Measurements from ENCODE around the gene PLEKHF1. TPM values are rescaled to one million over a fixed set of nuclear protein-coding genes. Genes with fewer than 3 reads are reported as not detected.
A peak's percentile ranks its signal among the peaks of the same experiment; 100 is the strongest.

Gene PLEKHF1
- total RNA-seq, 4 donors from 2014 or later = 13.1 to 18.1 (median 17.2) TPM

DNA sequence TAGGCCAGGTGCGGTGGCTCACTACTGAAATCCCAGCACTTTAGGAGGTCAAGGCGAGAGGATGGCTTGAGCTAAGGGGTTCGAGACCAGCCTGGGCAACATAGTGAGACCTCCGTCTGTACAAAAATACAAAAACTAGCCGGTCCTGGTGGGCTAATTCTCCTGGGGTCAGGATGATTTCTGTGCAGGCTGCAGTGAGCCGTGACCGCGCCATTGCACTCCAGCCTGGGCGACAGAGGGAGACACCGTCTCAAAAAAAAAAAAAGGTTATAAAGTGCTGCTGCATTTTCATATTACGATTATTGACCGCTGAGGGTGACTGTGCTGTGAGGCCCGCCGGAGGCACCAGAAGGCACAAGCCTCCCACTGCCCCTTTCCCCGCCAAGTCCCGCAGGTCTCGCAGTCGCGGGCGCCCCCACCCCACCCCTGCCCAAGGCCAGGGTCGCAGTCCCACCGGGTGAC lies 477 bp upstream of the PLEKHF1 start:
- intact Hi-C loops (cut with DNase I; ENCODE audit: low total_unique reads) = no loop called here
- H3K4me3 ChIP-seq (ENCODE audit: low read depth, poor library complexity, severe bottlenecking) = no peak overlapping the region
- no peak for DNase-seq (ENCODE audit: low spot score in 2 of 2)
- 22 to 25% methylated on average over 19 to 20 of the region's 22 CpGs for WGBS, 2 donors
- TF ChIP-seq, protein P1, sequence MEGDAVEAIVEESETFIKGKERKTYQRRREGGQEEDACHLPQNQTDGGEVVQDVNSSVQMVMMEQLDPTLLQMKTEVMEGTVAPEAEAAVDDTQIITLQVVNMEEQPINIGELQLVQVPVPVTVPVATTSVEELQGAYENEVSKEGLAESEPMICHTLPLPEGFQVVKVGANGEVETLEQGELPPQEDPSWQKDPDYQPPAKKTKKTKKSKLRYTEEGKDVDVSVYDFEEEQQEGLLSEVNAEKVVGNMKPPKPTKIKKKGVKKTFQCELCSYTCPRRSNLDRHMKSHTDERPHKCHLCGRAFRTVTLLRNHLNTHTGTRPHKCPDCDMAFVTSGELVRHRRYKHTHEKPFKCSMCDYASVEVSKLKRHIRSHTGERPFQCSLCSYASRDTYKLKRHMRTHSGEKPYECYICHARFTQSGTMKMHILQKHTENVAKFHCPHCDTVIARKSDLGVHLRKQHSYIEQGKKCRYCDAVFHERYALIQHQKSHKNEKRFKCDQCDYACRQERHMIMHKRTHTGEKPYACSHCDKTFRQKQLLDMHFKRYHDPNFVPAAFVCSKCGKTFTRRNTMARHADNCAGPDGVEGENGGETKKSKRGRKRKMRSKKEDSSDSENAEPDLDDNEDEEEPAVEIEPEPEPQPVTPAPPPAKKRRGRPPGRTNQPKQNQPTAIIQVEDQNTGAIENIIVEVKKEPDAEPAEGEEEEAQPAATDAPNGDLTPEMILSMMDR (IDR thresholded peaks at IDR 0.05) = no peak
- TF ChIP-seq POLR2A (IDR thresholded peaks at IDR 0.05) = no peak

DNA sequence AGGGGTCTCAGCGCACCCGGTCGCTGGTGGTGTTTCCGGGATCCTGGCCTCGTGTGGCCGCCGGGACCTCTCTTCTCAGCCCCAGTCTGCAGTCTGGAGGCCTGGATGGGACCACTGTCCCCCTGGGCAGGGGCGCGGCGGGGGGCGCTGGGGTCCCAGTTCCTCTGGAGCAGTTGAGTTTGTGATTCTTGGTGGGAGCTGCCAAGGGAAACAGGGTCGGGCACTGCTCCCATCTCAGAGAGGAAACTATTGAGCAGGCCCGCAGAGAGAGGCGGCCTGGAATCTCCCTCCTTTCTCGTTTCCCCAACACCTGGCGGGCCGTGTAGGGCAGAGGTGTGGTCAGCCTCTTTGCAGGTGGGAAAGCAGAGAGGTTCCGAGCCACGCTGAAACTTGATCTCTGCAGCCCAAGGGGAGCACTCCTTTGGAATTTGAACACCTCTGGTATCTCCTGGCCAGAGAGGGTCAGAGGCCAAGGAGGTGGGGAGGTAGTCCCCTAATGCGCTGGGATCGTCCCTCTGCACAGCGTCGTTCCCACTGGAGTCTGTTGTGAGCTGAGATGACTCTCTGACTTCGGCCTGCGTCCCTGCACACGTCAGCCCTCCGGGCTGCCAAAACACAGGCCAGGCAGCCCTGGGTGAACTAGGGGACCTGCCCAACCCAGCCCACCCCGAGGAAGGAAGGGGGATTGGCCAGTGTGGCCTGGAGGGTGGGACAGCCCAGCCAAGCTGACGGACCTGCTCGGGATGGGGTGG lies 741 bp downstream of the PLEKHF1 start:
- intact Hi-C loops (cut with DNase I; ENCODE audit: low total_unique reads) = no loop called here

DNA sequence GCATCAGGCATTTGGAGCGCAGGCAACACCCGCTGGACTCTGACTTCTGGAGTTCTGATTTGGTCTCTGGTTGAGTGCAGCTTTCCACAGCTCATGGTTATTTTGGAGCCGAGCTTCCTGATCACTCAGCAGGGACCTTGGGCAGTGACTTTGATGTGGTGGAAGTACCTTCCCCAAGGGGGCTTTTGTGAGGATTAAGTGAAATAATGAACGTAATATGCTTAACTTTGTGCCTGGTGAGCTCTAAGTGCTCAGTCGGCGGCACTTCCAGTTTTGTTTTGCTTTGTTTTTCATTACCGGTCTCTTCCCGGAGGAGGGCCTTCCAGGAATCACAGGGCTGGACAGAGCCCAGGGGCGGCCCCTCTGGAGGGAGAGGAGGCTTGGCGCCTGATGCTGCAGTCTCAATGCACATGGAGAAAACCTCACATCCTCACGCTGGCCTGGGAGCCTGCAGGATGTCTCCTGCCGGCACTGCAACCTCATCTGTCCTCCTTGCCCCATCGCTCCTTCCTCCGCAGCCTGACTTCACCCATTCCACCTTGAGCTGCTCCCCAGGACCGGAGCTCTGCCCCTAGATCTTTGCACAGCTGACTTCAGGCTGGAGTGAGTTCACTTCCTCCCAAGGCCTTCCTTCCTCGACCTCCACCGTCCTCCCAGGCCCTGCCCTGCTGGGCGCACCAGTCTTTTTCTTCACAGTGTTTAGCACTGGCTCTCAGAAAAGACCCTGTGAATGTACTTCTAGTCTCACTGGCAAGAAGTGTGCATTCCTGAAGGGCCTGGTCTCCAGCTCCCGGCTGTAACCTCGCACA lies 1.5 kb downstream of the PLEKHF1 start:
- TF ChIP-seq, protein P1 (IDR thresholded peaks at IDR 0.05) = no peak
- no peak for TF ChIP-seq POLR2A (IDR thresholded peaks at IDR 0.05)
- DNase-seq (ENCODE audit: low spot score in 2 of 2) = peak; percentile 68 to 95
- intact Hi-C loops (cut with DNase I; ENCODE audit: low total_unique reads) = no loop called here
- no peak overlapping the region for H3K4me3 ChIP-seq (ENCODE audit: low read depth, poor library complexity, severe bottlenecking)
- 31% methylated on average over 20 of the region's 20 CpGs for WGBS, 2 donors

More for the DNA sequence above, 741 bp downstream of the PLEKHF1 start:
- H3K4me3 ChIP-seq (ENCODE audit: low read depth, poor library complexity, severe bottlenecking) = peak overlapping the region; percentile 91
- WGBS, 2 donors = 2 to 3% methylated on average over 21 to 24 of the region's 30 CpGs
- peak in 1 of 2 donors; percentile 89 for DNase-seq (ENCODE audit: low spot score in 2 of 2)
- TF ChIP-seq, protein P1 (IDR thresholded peaks at IDR 0.05) = no peak
- TF ChIP-seq POLR2A (IDR thresholded peaks at IDR 0.05) = no peak

DNA sequence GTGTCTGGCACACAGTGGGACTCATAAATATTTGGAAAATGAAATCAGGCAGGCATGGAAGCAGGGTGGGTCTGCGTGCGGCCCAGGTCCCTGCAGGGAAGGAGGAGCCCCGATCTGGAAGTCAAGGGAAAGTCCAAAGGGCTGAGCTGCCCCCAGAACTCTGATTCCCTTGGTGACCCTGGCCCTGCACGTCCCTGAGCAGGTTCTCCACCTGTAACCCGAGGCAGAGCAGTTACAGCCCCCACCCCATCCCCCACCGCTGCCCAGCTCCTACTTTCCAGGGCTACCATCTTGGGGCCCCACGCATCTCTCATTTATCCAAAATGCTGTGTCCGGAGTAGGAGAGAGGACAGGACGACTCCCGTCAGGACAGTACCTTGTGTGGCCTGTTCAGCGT lies 2.1 kb downstream of the PLEKHF1 start:
- H3K4me3 ChIP-seq (ENCODE audit: low read depth, poor library complexity, severe bottlenecking) = no peak overlapping the region
- no peak for TF ChIP-seq POLR2A (IDR thresholded peaks at IDR 0.05)
- TF ChIP-seq, protein P1 (IDR thresholded peaks at IDR 0.05) = no peak
- DNase-seq (ENCODE audit: low spot score in 2 of 2) = no peak
- 70 to 82% methylated on average over 11 of the region's 11 CpGs for WGBS, 2 donors
- intact Hi-C loops (cut with DNase I; ENCODE audit: low total_unique reads) = no loop called here

- H3K4me3 ChIP-seq (ENCODE audit: low read depth, poor library complexity, severe bottlenecking) = no peak overlapping the region
- 61 to 72% methylated on average over 5 to 6 of the region's 7 CpGs for WGBS, 2 donors
- TF ChIP-seq, protein P1 (IDR thresholded peaks at IDR 0.05) = no peak
- TF ChIP-seq POLR2A (IDR thresholded peaks at IDR 0.05) = no peak
- DNase-seq (ENCODE audit: low spot score in 2 of 2) = peak in 1 of 2 donors; percentile 71
- intact Hi-C loops (cut with DNase I; ENCODE audit: low total_unique reads) = no loop called here
These were observed 2.7 kb downstream of the PLEKHF1 start for GRCh38 chr19:29667901-29668341.

Data from lower leg skin (tissue), 4 donors.